Left ventricle myocardium inferior (tissue), 1 donor: ENCODE data around the gene HOXA3. TPM values are rescaled to one million over a fixed set of nuclear protein-coding genes. Genes with fewer than 3 reads are reported as not detected.
A peak's percentile ranks its signal among the peaks of the same experiment; 100 is the strongest.

Source experiments
- DNase-seq: peaks from one replicate; pipeline ENCODE4 v3.0.0-alpha.2; 2020
- H3K27ac ChIP-seq: fragments of 200-600 bp; replicated peaks from 2 replicates; pipeline ENCODE4 v1.8.0; 2021
- H3K27me3 ChIP-seq: fragments of 200-600 bp; 2 replicates; pipeline ENCODE4 v1.8.0; 2021; ENCODE audit warnings: low read depth
- H3K36me3 ChIP-seq: fragments of 200-600 bp; 2 replicates; pipeline ENCODE4 v1.8.0; 2021
- H3K4me1 ChIP-seq: fragments of 200-600 bp; 2 replicates; pipeline ENCODE4 v1.8.0; 2021
- H3K4me3 ChIP-seq: fragments of 200-600 bp; 2 replicates; pipeline ENCODE4 v1.8.0; 2021; ENCODE audit warnings: mild to moderate bottlenecking, moderate library complexity
- H3K9me3 ChIP-seq: fragments of 200-600 bp; replicated peaks from 2 replicates; pipeline ENCODE4 v1.8.0; 2021
- intact Hi-C: fragments of 100-400 bp; cut with micrococcal nuclease; formaldehyde crosslinking; loops from one replicate; pipeline ENCODE4 v1.11.0; 2022
- total RNA-seq: library from RNA; stranded (reverse); fragmentation: NEBNext Ultra II Directional; extraction: Animal tissue kit (Norgen Biotek cat#: 25700); gene quantifications from one replicate; pipeline ENCODE4 v1.2.1, GENCODE V29; 2021
- TF ChIP-seq, protein P1 (sequence below): fragments of 200-600 bp; IDR thresholded peaks from 2 replicates; pipeline ENCODE4 v1.8.0; 2021; ENCODE audit warnings: antibody characterized with exemption, mild to moderate bottlenecking, borderline replicate concordance
- donor health status: DM: no; HTN: yes; CAD: no; lungs with severe emphysema.

The HOXA3 gene
- total RNA-seq, 1 donor from 2014 or later = not detected

DNA sequence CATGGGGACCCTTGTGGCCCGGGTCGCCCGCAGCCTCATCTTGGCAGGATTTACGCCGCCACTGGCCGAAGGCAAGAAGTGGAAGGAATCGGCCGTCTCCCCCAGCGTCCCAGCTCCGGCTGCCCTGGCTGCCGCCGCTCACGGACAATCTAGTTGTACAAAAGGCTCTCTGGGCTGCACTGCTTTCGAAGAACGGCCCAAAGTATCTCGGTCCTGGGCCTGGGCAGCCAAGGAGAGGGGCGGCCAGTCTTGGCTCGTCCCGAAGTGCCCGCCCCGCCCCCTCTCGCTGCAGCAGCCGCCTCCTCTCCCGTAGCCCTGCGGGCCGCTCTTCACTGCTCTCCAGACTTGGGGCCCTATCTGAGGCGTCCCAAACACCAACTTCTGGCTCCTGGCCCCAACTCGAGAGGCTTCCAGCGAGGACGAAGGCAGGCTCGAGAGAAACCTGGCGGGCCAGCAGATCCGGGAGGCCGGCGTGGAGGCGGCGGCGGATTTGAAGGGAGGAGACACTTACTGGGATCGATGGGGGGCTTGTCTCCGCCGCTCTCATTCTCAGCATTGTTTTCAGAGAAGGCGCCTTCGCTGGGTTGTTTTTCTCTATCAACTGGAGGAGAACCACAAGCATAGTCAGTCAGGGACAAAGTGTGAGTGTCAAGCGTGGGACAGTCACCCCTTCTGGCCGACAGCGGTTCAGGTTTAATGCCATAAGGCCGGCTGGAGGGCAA lies 12.1 kb upstream of the HOXA3 start:
- Histone ChIP-seq H3K4me3 (peak overlapping the region; percentile 54), H3K36me3 (no peaks in the 10 kb centered on the region), H3K9me3 (no peaks in the 10 kb centered on the region), H3K4me1 (peaks cover 49% of the 10 kb centered on the region), H3K27ac (no peak overlapping the region), H3K27me3 (peaks cover 100% of the 10 kb centered on the region)
- intact Hi-C loops = loop anchor here (5.0 kb wide), 1 partner anchor 792 kb away; no protein-coding TSS in a partner anchor
- TF ChIP-seq, protein P1, sequence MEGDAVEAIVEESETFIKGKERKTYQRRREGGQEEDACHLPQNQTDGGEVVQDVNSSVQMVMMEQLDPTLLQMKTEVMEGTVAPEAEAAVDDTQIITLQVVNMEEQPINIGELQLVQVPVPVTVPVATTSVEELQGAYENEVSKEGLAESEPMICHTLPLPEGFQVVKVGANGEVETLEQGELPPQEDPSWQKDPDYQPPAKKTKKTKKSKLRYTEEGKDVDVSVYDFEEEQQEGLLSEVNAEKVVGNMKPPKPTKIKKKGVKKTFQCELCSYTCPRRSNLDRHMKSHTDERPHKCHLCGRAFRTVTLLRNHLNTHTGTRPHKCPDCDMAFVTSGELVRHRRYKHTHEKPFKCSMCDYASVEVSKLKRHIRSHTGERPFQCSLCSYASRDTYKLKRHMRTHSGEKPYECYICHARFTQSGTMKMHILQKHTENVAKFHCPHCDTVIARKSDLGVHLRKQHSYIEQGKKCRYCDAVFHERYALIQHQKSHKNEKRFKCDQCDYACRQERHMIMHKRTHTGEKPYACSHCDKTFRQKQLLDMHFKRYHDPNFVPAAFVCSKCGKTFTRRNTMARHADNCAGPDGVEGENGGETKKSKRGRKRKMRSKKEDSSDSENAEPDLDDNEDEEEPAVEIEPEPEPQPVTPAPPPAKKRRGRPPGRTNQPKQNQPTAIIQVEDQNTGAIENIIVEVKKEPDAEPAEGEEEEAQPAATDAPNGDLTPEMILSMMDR = no peak
- DNase-seq = peak; percentile 14

DNA sequence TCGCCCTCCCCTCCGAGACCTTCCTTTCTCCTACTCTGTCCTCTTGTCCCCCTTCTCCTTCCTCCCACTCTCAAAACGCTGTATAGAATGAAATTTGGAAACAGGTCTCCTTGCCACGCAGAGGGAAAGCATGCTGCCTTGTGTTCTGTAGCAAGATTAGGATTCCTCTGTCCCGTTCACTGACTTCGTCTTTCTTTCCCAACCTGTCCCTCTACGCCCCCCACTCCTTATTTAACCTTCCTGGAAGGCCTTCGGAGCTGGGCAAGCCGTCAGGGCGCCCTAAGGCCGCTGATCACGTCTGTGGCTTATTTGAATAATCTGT lies 11.6 kb upstream of the HOXA3 start:
- no peak for DNase-seq
- intact Hi-C loops = loop anchor here (5.0 kb wide), 1 partner anchor 792 kb away; no protein-coding TSS in a partner anchor
- TF ChIP-seq, protein P1 = no peak
- H3K4me3 ChIP-seq = peak overlapping the region; percentile 54
- peaks cover 100% of the 10 kb centered on the region for H3K27me3 ChIP-seq
- peaks cover 46% of the 10 kb centered on the region for H3K4me1 ChIP-seq
- no peaks in the 10 kb centered on the region for H3K9me3 ChIP-seq
- no peak overlapping the region for H3K27ac ChIP-seq
- H3K36me3 ChIP-seq = no peaks in the 10 kb centered on the region

DNA sequence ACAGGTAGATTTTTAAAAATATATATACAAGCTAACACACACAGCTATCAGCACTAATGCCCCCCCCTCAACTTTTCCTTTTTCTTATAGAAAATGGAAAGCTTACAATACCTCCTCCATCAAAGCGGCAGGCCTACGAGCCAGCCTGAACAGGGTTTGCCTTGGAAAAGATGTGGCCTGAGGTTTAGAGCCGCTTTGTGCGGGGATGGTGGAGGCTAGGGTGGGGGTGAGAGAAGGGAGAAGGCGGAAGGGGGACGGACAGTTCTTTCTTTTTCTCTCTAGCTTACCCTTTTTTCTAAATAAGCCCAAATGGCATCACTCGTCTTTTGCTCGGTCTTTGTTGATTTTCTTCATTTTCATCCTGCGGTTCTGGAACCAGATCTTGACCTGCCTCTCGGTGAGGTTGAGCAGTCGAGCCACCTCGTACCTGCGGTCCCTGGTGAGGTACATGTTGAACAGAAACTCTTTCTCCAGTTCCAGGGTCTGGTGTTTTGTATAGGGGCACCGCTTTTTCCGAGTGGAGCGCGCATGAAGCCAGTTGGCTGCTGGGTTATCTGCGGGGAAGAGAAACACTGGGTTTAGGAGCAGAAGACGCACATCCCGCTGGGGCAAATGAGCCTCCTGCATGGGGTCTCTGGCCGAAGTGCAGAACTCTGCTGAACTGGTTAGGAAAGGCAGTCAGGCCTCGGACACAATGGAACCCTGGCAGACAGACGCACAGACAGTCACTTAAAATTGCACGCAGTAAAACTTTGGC lies 11.1 kb upstream of the HOXA3 start:
- peaks cover 100% of the 10 kb centered on the region for H3K27me3 ChIP-seq
- H3K9me3 ChIP-seq = no peaks in the 10 kb centered on the region
- no peak overlapping the region for H3K4me3 ChIP-seq
- DNase-seq = peak; percentile 9
- H3K27ac ChIP-seq = no peak overlapping the region
- H3K36me3 ChIP-seq = no peaks in the 10 kb centered on the region
- TF ChIP-seq, protein P1 = no peak
- peaks cover 46% of the 10 kb centered on the region for H3K4me1 ChIP-seq
- intact Hi-C loops = loop anchor here (5.0 kb wide), 1 partner anchor 791 kb away; no protein-coding TSS in a partner anchor

DNA sequence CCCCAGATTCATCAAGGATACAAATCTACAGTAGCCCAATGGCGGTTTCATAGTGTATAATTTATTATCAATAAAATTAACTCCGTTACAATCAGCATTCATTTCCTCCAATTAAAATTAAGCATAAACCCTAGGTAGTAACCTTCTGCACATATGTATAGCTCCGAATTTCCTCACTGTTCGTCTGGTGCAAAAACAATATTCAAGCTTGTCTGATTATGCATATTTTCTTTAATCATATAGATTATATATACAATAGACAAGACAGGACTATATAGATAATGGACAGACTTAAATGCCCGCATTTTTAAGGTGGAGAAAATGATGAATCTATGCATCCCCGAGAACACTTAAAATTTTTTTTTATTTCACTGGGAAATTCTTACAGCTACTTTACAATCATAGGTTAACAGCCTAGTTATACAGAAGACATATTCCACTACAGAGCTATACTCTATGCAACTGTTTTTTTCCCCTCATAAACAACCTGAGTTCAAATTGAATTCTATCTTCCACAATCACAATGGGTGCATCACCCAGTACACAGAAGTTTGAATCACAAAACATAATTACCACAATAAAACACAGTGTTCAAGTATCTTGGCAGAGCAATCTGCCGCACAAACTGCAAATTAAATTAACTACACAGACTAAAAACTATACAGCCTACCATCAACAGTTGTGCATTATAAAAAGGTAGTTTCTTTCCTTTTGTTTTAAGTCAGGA lies 10.3 kb upstream of the HOXA3 start:
- no peaks in the 10 kb centered on the region for H3K9me3 ChIP-seq
- peaks cover 100% of the 10 kb centered on the region for H3K27me3 ChIP-seq
- no peak for DNase-seq
- H3K4me1 ChIP-seq = peaks cover 46% of the 10 kb centered on the region
- H3K27ac ChIP-seq = no peak overlapping the region
- H3K4me3 ChIP-seq = no peak overlapping the region
- TF ChIP-seq, protein P1 = no peak
- no peaks in the 10 kb centered on the region for H3K36me3 ChIP-seq
- intact Hi-C loops = loop anchor here (5.0 kb wide), 1 partner anchor 790 kb away; no protein-coding TSS in a partner anchor

DNA sequence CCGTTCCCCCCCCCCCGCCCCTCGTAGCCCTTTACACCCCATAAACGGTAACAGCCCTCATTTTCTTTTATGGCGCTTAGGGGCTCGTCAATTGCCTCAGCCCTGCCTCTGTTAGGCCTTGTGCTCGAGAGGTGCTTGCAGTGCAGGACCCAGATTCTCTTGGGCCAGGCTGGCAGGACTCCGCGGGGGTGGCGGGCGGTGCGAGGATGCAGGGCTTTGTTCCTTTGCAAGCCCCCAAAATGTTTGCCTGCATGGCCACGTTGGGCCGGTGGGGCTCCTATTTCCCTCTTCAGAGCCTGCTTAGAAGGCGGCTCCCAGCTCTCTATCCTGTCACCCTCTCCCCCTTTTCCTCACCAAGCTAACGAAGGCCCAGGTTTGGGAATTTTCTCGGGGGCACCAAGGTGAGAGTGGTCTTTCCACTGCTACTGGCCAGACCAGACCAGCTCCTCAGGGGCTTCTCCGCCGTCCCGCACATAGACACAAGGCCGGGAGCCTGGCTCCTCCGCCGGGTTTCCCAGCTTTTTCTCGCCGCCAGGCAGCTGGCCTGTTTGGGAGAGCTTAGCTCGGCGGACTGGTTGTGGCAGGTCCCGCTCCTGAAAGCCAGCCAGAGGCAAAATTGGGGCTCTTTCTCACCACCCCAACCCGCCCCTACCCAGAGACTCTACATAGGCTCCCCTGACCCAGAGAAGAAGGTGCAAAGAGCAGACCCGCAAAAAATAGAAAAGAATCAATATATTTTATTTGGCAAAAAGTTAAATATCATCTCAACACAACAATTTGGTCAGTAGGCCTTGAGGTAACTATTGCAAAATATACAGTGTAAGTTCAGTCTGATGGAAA lies 9.6 kb upstream of the HOXA3 start:
- Histone ChIP-seq H3K27ac (no peak overlapping the region), H3K27me3 (peaks cover 100% of the 10 kb centered on the region), H3K9me3 (no peaks in the 10 kb centered on the region), H3K36me3 (no peaks in the 10 kb centered on the region), H3K4me1 (peaks cover 45% of the 10 kb centered on the region), H3K4me3 (peak overlapping the region; percentile 72)
- intact Hi-C loops = loop anchor here (5.0 kb wide), 1 partner anchor 790 kb away; no protein-coding TSS in a partner anchor
- DNase-seq = peak; percentile 7
- TF ChIP-seq, protein P1 = no peak
